Spleen (tissue), 11 donors: ENCODE results near the gene EPAS1. TPM values are rescaled to one million over a fixed set of nuclear protein-coding genes. Genes with fewer than 3 reads are reported as not detected.

ENCODE experiments used
- DNase-seq: peaks from one replicate; pipeline ENCODE4 v3.0.0-alpha.2; 2020
- H3K27ac ChIP-seq, 8 donors: fragments of 200-600 bp; sonication (generic) in 7 of 8; 1 replicate in 4 of 8; 2 replicates in 4 of 8; pipeline versions ENCODE4 v1.5.0 to v1.8.0; 2016 to 2021; ENCODE audit warnings: inconsistent platforms in 4 of 8, mild to moderate bottlenecking in 4 of 8, moderate library complexity in 1 of 8
- H3K27me3 ChIP-seq, 7 donors: fragments of 200-600 bp; sonication (generic) in 6 of 7; replicated peaks in 1 of 7; 1 replicate in 4 of 7; 2 replicates in 3 of 7; pipeline versions ENCODE4 v1.5.0 to v1.8.0; 2016 to 2021; ENCODE audit warnings: inconsistent platforms in 3 of 7, mild to moderate bottlenecking in 1 of 7
- H3K36me3 ChIP-seq, 6 donors: fragments of 200-600 bp; sonication (generic) in 5 of 6; 1 replicate in 4 of 6; 2 replicates in 2 of 6; pipeline versions ENCODE4 v1.5.0 to v1.8.0; 2016 to 2021; ENCODE audit warnings: inconsistent platforms in 2 of 6
- H3K4me1 ChIP-seq, 6 donors: fragments of 200-600 bp; sonication (generic) in 5 of 6; 1 replicate in 3 of 6; 2 replicates in 3 of 6; pipeline versions ENCODE4 v1.5.0 to v1.8.0; 2016 to 2021; ENCODE audit warnings: inconsistent platforms in 3 of 6
- H3K4me3 ChIP-seq, 8 donors: fragments of 200-600 bp; sonication (generic) in 7 of 8; 1 replicate in 4 of 8; 2 replicates in 4 of 8; pipeline versions ENCODE4 v1.5.0 to v1.8.0; 2016 to 2021; ENCODE audit warnings: inconsistent platforms in 4 of 8, mild to moderate bottlenecking in 4 of 8, moderate library complexity in 2 of 8
- H3K9me3 ChIP-seq, 8 donors: fragments of 200-600 bp; sonication (generic) in 7 of 8; 1 replicate in 4 of 8; 2 replicates in 4 of 8; pipeline versions ENCODE4 v1.5.0 to v1.8.0; 2016 to 2021; ENCODE audit warnings: inconsistent platforms in 4 of 8
- CTCF ChIP-seq, 11 experiments: fragments of 200-600 bp in 7 of 11; fragments of 450-650 bp in 4 of 11; sonication (generic) in 4 of 11; IDR thresholded peaks in 8 of 11; conservative IDR thresholded peaks in 3 of 11; 1 replicate in 7 of 11; 2 replicates in 4 of 11; pipeline versions ENCODE4 v1.4.0 to v1.8.0; 2016 to 2021; ENCODE audit warnings: antibody characterized with exemption in 11 of 11, inconsistent platforms in 4 of 11, mild to moderate bottlenecking in 1 of 11
- POLR2A ChIP-seq, 3 donors: fragments of 450-650 bp; IDR thresholded peaks; one replicate each; pipeline ENCODE4 v1.5.1; 2017; ENCODE audit warnings: antibody characterized with exemption in 3 of 3, mild to moderate bottlenecking in 1 of 3
- POLR2AphosphoS5 ChIP-seq, 3 donors: sonication (generic); formaldehyde crosslinking; IDR thresholded peaks; one replicate each; pipeline ENCODE4 v1.5.1; 2017; ENCODE audit warnings: antibody characterized with exemption in 3 of 3
- WGBS, 5 donors: extraction: QIAGEN DNeasy Blood & Tissue Kit in 3 of 5; methylation state at CpG; one replicate each; pipeline versions ENCODE4 v1.1.5 to v1.1.7; 2013 to 2018; 5-methylcytosine and 5-hydroxymethylcytosine counted together
- intact Hi-C: fragments of 100-400 bp; cut with DNase I; formaldehyde crosslinking; loops from one replicate; pipeline ENCODE4 v1.15.0; 2023; ENCODE audit warnings: low total_unique reads
- polyA plus RNA-seq, 3 donors: library from polyadenylated mRNA; stranded (reverse); fragments of 200-250 nt; gene quantifications; one replicate each; pipeline ENCODE4 v1.2.1, GENCODE V29; 2013
- total RNA-seq, 7 donors: library from RNA; depleted of rRNA in 3 of 7; stranded (reverse); fragments of >200 nt in 3 of 7; fragmentation: NEBNext Ultra II Directional in 4 of 7; extraction: Animal tissue kit (Norgen Biotek cat#: 25700) in 4 of 7; gene quantifications; one replicate each; pipeline versions ENCODE4 v1.1.0 to v1.2.1, GENCODE V29; 2016 to 2021
- donor health status: healthy with polysubstance abuse.
- donor health status: DM: no; HTN: no; CAD: no; lungs with moderate emphysema.
- donor health status: DM: no; HTN: no; CAD: no.
- donor health status: Bipolar disorder and iron deficiency.
- donor health status: healthy.
- donor health status: DM: no; HTN: no; CAD: no.
- donor health status: DM: yes; HTN: yes; CAD: no.

Gene EPAS1
- total and polyA plus RNA-seq, 10 donors: 30.5 to 330 (median 213) TPM

- H3K4me3 ChIP-seq: no peak overlapping the region
- H3K36me3 ChIP-seq: peaks cover 0 to 71% (median 33%) of the 10 kb centered on the region in 6 donors
- H3K4me1 ChIP-seq: peaks cover 0 to 27% (median 3%) of the 10 kb centered on the region in 6 donors
- H3K27me3 ChIP-seq: no peaks in the 10 kb centered on the region
- TF ChIP-seq CTCF (IDR thresholded peaks at IDR 0.05 in 8 of 11, conservative IDR thresholded peaks at IDR 0.05 in 3 of 11) (no peak), POLR2AphosphoS5 (IDR thresholded peaks at IDR 0.05) (no peak), POLR2A (IDR thresholded peaks at IDR 0.05) (no peak)
- H3K27ac ChIP-seq: peak overlapping the region in 1 of 8 donors; percentile 14
- no peaks in the 10 kb centered on the region for H3K9me3 ChIP-seq
- WGBS, 5 donors: 71 to 88% (median 82%) methylated on average over 6 of the region's 6 CpGs
- intact Hi-C loops: no loop called here
- DNase-seq: no peak
Measured at GRCh38 chr2:46358713-46359112, 61.5 kb downstream of the EPAS1 start.

GRCh38 chr2:46360303-46360702 lies 63.1 kb downstream of the EPAS1 start:
- Histone ChIP-seq H3K4me3 (no peak overlapping the region), H3K36me3 (peaks cover 0 to 63% (median 33%) of the 10 kb centered on the region in 6 donors), H3K27ac (no peak overlapping the region), H3K27me3 (no peaks in the 10 kb centered on the region), H3K9me3 (no peaks in the 10 kb centered on the region), H3K4me1 (peaks cover 0 to 43% (median 5%) of the 10 kb centered on the region in 6 donors)
- intact Hi-C loops: loop anchor here (10.0 kb wide), 2 partner anchors 296 to 336 kb away; no protein-coding TSS in a partner anchor
- TF ChIP-seq POLR2AphosphoS5 (IDR thresholded peaks at IDR 0.05): no peak
- TF ChIP-seq CTCF (IDR thresholded peaks at IDR 0.05 in 8 of 11, conservative IDR thresholded peaks at IDR 0.05 in 3 of 11): no peak
- no peak for TF ChIP-seq POLR2A (IDR thresholded peaks at IDR 0.05)
- WGBS, 5 donors: 90 to 97% (median 94%) methylated on average over 3 of the region's 3 CpGs
- DNase-seq: no peak

GRCh38 chr2:46361920-46362666 lies 64.9 kb downstream of the EPAS1 start:
- peaks cover 0 to 47% (median 20%) of the 10 kb centered on the region in 6 donors for H3K36me3 ChIP-seq
- no peak overlapping the region for H3K4me3 ChIP-seq
- peak in 2 of 3 donors; percentile 19 to 50 for TF ChIP-seq POLR2AphosphoS5 (IDR thresholded peaks at IDR 0.05)
- TF ChIP-seq CTCF (IDR thresholded peaks at IDR 0.05 in 8 of 11, conservative IDR thresholded peaks at IDR 0.05 in 3 of 11): no peak
- TF ChIP-seq POLR2A (IDR thresholded peaks at IDR 0.05): no peak
- H3K9me3 ChIP-seq: no peaks in the 10 kb centered on the region
- H3K27ac ChIP-seq: peak overlapping the region in 3 of 8 donors; percentile 7 to 37 (median 13)
- no peaks in the 10 kb centered on the region for H3K27me3 ChIP-seq
- intact Hi-C loops: loop anchor here (10.0 kb wide), 2 partner anchors 297 to 337 kb away; no protein-coding TSS in a partner anchor
- no peak for DNase-seq
- peaks cover 0 to 58% (median 16%) of the 10 kb centered on the region in 6 donors for H3K4me1 ChIP-seq
- WGBS, 5 donors: 76 to 92% (median 89%) methylated on average over 6 of the region's 6 CpGs

- Histone ChIP-seq H3K9me3 (no peaks in the 10 kb centered on the region), H3K27me3 (no peaks in the 10 kb centered on the region), H3K27ac (peak overlapping the region in 3 of 8 donors; percentile 1 to 37 (median 13)), H3K4me1 (peaks cover 0 to 63% (median 19%) of the 10 kb centered on the region in 6 donors), H3K36me3 (peaks cover 0 to 41% (median 17%) of the 10 kb centered on the region in 6 donors), H3K4me3 (no peak overlapping the region)
- intact Hi-C loops: loop anchor here (10.0 kb wide), 2 partner anchors 298 to 338 kb away; no protein-coding TSS in a partner anchor
- TF ChIP-seq CTCF (IDR thresholded peaks at IDR 0.05 in 8 of 11, conservative IDR thresholded peaks at IDR 0.05 in 3 of 11) (no peak), POLR2A (IDR thresholded peaks at IDR 0.05) (no peak), POLR2AphosphoS5 (IDR thresholded peaks at IDR 0.05) (no peak)
- DNase-seq: no peak
- 89 to 94% (median 93%) methylated on average over 4 of the region's 4 CpGs for WGBS, 5 donors
Measured at GRCh38 chr2:46362667-46363012, 65.4 kb downstream of the EPAS1 start.
